ENCODE data around the gene GPR84. TPM values are rescaled to one million over a fixed set of nuclear protein-coding genes. Genes with fewer than 3 reads are reported as not detected.

GPR84 gene
- total and polyA plus RNA-seq, 9 of the 15 experiments (the other 6 are each of a cell fraction or from before 2014, with no cell fraction given) = 0.07 to 0.18 (median 0.11) TPM; not detected in 5

GRCh38 chr12:54390176-54390667 is 25.9 kb upstream of the GPR84 start (continued):
- TF ChIP-seq UBTF (IDR thresholded peaks at IDR 0.05; ENCODE audit: borderline replicate concordance in 1 of 2, low read depth in 2 of 2, low read length in 2 of 2) (0 out of 4 replicates have a peak, but pooled peaks of 1 of the 2 experiments have one; percentile 39), SRSF7 (optimal IDR thresholded peaks at IDR 0.05; ENCODE audit: low read depth, low read length) (no peak), YY1 (IDR thresholded peaks at IDR 0.05; ENCODE audit: borderline replicate concordance in 1 of 3, control insufficient read depth in 1 of 3, extremely low read depth in 1 of 3, insufficient read depth in 3 of 3, insufficient read length in 1 of 3, insufficient replicate concordance in 2 of 3, low read depth in 1 of 3, low read length in 2 of 3) (no peak), SMARCA4 (IDR thresholded peaks at IDR 0.05) (no peak), TRIM28 (IDR thresholded peaks at IDR 0.05) (no peak), ZNF511 (CRISPR knock-in tag; IDR thresholded peaks at IDR 0.05) (no peak; the same call in 1 of the 2 replicates), E2F6 (IDR thresholded peaks at IDR 0.05; ENCODE audit: borderline replicate concordance in 1 of 2, extremely low read depth in 1 of 2, insufficient read depth in 1 of 2, insufficient read length in 1 of 2, low read depth in 1 of 2, low read length in 1 of 2, poor library complexity in 1 of 2, severe bottlenecking in 1 of 2) (peak in 1 of 2 experiments; percentile 10), ZBTB2 (IDR thresholded peaks at IDR 0.05) (0 out of 2 replicates have a peak, but pooled peaks have one; percentile 34), RB1 (IDR thresholded peaks at IDR 0.05; ENCODE audit: low read depth) (no peak), SMC3 (conservative IDR thresholded peaks at IDR 0.05; ENCODE audit: insufficient read depth, low read depth, low read length) (no peak), IRF1 (CRISPR knock-in tag; IDR thresholded peaks at IDR 0.05; ENCODE audit: borderline replicate concordance) (no peak), RAD51 (IDR thresholded peaks at IDR 0.05; ENCODE audit: borderline replicate concordance, low read depth) (no peak), ZC3H11A (IDR thresholded peaks at IDR 0.05; ENCODE audit: low read depth, low read length) (no peak), MECOM (CRISPR knock-in tag; IDR thresholded peaks at IDR 0.05) (no peak), DACH1 (IDR thresholded peaks at IDR 0.05; ENCODE audit: partially characterized antibody) (no peak), SPI1 (IDR thresholded peaks at IDR 0.05; ENCODE audit: borderline replicate concordance, low read depth, low read length) (0 out of 2 replicates have a peak, but pooled peaks have one; percentile 28), ZBTB33 (CRISPR knock-in tag; IDR thresholded peaks at IDR 0.05) (no peak), CBFA2T3 (IDR thresholded peaks at IDR 0.05) (no peak)

All from K562 (cell line).